SW480 (cell line): ENCODE measurements around the gene GSDMA.
"Not testable (repeated sequence)": the region's sequence is repeated elsewhere in the genome, so short reads cannot be mapped to it uniquely, and the experiment has no call there.

Experiments
- DNase-seq: peaks from one replicate; pipeline ENCODE4 v3.0.0-alpha.2; 2016; ENCODE audit warnings: low spot score

The GSDMA gene

GRCh38 chr17:39997543-39997942 is 34.7 kb downstream of the GSDMA start:
- DNase-seq, result no peak

DNA sequence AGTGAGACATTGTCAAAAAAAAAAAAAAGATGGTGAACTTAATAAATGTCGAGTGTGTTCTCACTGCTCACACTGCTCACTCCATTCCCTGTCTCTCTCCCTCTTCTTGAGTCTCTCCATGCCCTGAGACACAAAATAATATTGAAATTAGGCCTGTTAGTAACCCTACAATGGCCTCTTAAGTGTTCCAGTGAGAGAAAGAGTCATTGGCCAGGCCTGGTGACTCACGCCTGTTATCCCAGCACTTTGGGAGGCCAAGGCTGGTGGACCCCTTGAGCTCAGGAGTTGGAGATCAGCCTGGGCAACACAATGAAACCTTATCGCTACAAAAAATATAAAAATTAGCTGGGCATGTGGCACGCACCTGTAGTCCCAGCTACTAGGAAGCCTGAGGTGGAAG is 36.3 kb downstream of the GSDMA start:
- no peak for DNase-seq

DNA sequence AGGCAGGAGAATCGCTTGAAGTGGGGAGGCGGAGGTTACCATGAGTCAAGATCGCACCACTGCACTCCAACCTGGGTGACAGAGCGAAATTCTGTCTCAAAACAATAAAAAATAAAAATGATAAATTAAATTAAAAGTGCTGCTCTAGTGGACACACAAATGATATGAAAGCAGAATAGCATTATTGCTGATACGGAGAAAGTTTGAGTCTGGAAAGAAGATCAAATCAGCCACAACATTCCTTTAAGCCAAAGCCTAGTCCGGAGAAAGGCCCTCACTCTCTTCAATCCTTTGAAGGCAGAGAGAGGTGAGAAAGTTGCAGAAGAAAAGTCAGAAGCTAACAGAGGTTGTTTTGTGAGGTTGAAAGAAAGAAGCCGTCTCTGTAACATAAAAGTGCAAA is 37.4 kb downstream of the GSDMA start:
- no peak for DNase-seq

- DNase-seq, result not testable (repeated sequence)
These were observed 38.5 kb downstream of the GSDMA start for GRCh38 chr17:40001335-40001734.

DNA sequence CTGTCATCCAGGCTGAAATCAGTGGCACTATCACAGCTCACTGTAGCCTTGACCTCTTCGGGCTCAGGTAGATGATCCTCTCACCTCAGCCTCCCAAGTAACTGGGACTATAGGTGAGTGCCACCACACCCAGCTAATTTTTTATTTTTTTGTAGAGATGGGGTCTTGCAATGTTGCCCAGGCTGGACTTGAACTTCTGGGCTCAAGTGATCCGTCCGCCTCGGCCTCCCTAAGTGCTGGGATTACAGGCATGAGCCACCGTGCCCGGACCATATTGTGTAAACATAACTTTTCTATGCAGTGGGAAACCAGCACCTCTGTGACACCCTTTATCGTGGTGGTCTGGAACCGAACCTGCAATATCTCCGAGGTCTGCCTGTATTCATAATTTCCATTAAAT is 41.3 kb downstream of the GSDMA start:
- no peak for DNase-seq

DNA sequence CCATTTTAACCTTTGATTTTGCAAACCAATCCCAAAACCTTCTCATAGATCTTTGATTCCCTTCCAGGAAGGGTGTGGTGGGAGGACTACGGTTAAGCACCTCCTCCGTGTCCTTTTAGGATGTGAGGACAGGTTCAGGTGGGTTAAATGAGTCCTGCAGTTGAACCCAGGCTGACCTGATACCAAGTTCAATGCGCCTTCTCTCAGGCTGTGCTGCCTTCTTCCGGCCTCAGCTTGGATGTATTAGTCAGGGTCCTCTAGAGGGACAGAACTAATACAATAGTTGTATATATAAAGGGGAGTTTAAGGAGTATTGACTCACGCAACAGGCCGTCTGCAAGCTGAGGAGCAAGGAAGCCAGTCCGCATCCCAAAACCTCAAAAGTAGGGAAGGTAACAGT is 41.9 kb downstream of the GSDMA start:
- no peak for DNase-seq

GRCh38 chr17:40005520-40005919 is 42.7 kb downstream of the GSDMA start:
- DNase-seq, result no peak

- not testable (repeated sequence) for DNase-seq
These were observed 48.2 kb downstream of the GSDMA start for GRCh38 chr17:40010946-40011500.

- not testable (repeated sequence) for DNase-seq
These were observed 49.3 kb downstream of the GSDMA start for GRCh38 chr17:40012017-40012647.

GRCh38 chr17:40014375-40014980 is 51.7 kb downstream of the GSDMA start:
- DNase-seq, result no peak

- DNase-seq, result no peak
These were observed 52.5 kb downstream of the GSDMA start, which contains the start of gene CSF3 for GRCh38 chr17:40015005-40015997. Gene CSF3 (plus strand): TSS chr17:40015440. CDS start chr17:40015475, 35 bp downstream.

GRCh38 chr17:40015998-40016985 is 53.5 kb downstream of the GSDMA start:
- DNase-seq, result no peak

GRCh38 chr17:40017422-40018080 is 54.7 kb downstream of the GSDMA start:
- no peak for DNase-seq

GRCh38 chr17:40018211-40019121 is 55.7 kb downstream of the GSDMA start:
- no peak for DNase-seq

DNA sequence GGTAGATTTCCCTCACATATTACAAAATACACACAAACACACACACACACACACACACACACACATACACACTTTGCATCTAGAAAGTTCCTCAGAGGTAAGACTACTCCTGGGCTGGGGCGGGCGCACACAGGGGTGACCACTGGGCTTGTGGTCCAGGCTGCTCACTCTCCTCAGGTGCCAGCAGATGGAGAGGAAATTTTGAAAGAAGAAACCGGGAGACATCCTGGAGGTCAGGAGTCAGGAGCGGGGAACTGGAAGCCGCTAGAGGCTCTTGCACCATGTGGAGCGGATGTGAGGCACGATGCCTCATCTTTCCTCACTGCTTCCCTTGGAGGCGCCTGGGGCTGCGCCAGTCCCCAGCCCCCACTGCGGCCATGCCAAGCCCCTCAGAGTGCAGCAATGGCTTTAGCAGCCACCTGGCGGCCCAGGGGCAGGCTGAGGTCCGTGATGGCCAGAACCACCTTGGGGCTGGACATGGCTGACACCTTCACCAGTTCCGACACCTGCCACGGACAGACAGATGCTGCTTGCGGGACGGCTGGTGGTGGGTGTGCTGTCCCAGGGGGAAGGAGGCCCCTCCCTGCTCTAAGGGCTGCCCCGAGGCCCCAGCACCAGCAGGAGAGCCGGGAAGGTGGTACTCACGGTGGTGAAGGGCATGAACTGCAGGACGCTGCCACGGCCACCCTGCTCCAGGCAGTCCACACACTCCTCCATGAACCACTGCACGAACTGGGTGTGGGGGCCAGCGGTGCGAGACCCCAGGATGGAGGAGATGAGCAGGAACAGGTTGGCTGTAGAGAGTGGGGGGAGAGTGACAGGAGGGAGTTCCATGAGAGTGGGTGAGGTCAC is 56.6 kb downstream of the GSDMA start:
- no peak for DNase-seq

DNA sequence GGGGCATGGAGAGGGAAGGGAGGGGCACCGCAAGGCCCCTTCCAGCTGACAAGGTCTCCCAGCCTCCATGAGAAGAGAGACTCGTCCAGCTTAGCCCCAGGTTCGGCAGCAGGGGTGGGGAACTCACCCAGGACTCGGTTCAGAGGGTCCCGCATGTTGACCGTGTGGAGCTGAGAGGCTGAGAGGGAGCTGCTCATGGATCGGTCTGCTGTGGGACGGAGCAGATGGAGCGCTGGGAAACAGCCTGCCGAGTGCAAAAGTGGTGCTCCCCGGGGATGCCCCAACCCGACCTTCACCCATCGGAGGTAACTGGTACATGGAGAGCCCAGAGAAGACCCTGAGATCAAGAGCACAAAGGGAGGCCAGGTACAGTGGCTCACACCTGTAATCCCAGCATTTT is 57.3 kb downstream of the GSDMA start:
- DNase-seq, result no peak

DNA sequence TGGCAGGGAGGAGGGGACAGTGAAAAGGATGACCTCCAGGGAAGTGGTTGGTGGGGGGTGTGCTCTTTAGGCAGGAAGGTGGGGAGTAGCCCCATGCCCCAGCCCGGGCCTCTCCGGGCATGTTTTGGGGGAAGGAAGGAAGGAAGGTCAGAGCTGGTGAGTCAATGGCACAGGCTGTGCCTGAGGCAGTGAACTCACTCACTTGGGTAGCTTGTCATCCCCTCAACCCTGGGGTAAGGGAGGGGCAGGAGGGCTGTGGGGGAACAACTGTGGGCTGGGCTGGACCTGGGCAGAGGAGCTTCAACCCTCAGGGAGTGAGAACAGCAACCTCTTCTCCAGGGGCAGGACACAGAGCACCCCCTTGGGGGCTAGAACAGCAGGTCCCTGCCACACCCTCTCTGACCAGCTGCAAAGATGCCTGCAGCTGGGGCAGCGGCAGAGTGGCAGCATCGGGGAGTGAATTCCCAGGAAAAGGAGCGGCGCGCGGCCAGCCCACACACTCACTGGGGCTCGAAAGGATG is 58.7 kb downstream of the GSDMA start:
- DNase-seq, result no peak

- DNase-seq, result no peak
These were observed 59.7 kb downstream of the GSDMA start for GRCh38 chr17:40022497-40022896.
